ENCODE data around the gene KATNAL1. TPM values are rescaled to one million over a fixed set of nuclear protein-coding genes. Genes with fewer than 3 reads are reported as not detected.

The KATNAL1 gene
- total RNA-seq, 1 donor from 2014 or later, result 36.2 TPM

GRCh38 chr13:30353471-30354215, 46.3 kb upstream of the KATNAL1 start:
- Mint-ChIP-seq H3K36me3 (ENCODE audit: low read depth) (peaks cover 6% of the 10 kb centered on the region), H3K4me3 (ENCODE audit: unreplicated experiment) (no peak overlapping the region), H3K27me3 (ENCODE audit: low read depth) (no peaks in the 10 kb centered on the region), H3K27ac (ENCODE audit: unreplicated experiment) (no peak overlapping the region), H3K9me3 (ENCODE audit: low read depth) (peaks cover 15% of the 10 kb centered on the region), H3K4me1 (ENCODE audit: low read depth) (peaks cover 2% of the 10 kb centered on the region)
- no peak for DNase-seq (ENCODE audit: low spot score)
- TF ChIP-seq, protein P1, sequence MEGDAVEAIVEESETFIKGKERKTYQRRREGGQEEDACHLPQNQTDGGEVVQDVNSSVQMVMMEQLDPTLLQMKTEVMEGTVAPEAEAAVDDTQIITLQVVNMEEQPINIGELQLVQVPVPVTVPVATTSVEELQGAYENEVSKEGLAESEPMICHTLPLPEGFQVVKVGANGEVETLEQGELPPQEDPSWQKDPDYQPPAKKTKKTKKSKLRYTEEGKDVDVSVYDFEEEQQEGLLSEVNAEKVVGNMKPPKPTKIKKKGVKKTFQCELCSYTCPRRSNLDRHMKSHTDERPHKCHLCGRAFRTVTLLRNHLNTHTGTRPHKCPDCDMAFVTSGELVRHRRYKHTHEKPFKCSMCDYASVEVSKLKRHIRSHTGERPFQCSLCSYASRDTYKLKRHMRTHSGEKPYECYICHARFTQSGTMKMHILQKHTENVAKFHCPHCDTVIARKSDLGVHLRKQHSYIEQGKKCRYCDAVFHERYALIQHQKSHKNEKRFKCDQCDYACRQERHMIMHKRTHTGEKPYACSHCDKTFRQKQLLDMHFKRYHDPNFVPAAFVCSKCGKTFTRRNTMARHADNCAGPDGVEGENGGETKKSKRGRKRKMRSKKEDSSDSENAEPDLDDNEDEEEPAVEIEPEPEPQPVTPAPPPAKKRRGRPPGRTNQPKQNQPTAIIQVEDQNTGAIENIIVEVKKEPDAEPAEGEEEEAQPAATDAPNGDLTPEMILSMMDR (IDR thresholded peaks at IDR 0.05), result no peak

GRCh38 chr13:30353060-30353459, 45.7 kb upstream of the KATNAL1 start:
- Mint-ChIP-seq H3K27ac (ENCODE audit: unreplicated experiment) (no peak overlapping the region), H3K4me3 (ENCODE audit: unreplicated experiment) (no peak overlapping the region), H3K4me1 (ENCODE audit: low read depth) (peaks cover 2% of the 10 kb centered on the region), H3K36me3 (ENCODE audit: low read depth) (peaks cover 6% of the 10 kb centered on the region), H3K27me3 (ENCODE audit: low read depth) (no peaks in the 10 kb centered on the region), H3K9me3 (ENCODE audit: low read depth) (peaks cover 15% of the 10 kb centered on the region)
- TF ChIP-seq, protein P1 (IDR thresholded peaks at IDR 0.05), result no peak
- DNase-seq (ENCODE audit: low spot score), result no peak

DNA sequence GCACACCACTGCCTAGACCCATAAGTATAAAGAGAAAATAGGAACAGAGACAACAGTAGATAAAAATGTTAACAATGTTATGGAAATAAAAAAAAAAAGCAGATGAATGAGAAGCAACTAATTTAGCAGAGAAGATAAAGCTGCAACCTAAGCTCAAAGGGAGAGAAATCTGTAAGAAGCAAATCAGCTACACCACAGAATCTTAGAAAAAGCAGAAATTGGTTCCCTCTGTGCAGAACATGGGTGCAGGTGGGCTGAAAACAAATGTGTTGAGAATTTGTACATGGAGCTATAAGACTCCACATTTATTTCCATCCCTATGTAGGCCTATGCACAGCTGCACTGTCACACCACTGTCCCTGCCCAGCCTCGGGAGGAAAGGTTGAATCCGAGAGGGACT, 44.8 kb upstream of the KATNAL1 start:
- peaks cover 15% of the 10 kb centered on the region for H3K9me3 Mint-ChIP-seq (ENCODE audit: low read depth)
- peaks cover 2% of the 10 kb centered on the region for H3K4me1 Mint-ChIP-seq (ENCODE audit: low read depth)
- H3K27me3 Mint-ChIP-seq (ENCODE audit: low read depth), result no peaks in the 10 kb centered on the region
- H3K27ac Mint-ChIP-seq (ENCODE audit: unreplicated experiment), result no peak overlapping the region
- H3K4me3 Mint-ChIP-seq (ENCODE audit: unreplicated experiment), result no peak overlapping the region
- peaks cover 6% of the 10 kb centered on the region for H3K36me3 Mint-ChIP-seq (ENCODE audit: low read depth)
- DNase-seq (ENCODE audit: low spot score), result no peak
- TF ChIP-seq, protein P1 (IDR thresholded peaks at IDR 0.05), result no peak

DNA sequence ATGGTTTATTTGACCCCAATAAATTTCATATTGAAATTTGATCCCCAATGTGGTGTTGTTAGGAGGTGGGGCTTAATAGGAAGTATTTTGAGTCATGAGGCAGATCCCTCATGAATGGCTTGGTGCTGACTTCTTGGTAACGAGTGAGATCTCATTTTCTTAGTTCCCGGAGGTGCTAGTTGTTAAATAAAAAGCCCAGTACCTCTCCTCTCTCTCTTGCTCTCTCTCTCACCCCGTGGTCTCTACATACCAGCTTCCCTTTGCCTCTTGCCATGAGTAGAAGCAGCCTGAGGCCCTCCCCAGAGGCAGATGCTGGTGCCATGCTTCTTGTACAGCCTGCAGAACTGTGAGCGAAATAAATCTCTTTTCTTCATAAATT, 39.4 kb upstream of the KATNAL1 start:
- TF ChIP-seq, protein P1 (IDR thresholded peaks at IDR 0.05), result no peak
- H3K36me3 Mint-ChIP-seq (ENCODE audit: low read depth), result no peaks in the 10 kb centered on the region
- no peak overlapping the region for H3K27ac Mint-ChIP-seq (ENCODE audit: unreplicated experiment)
- DNase-seq (ENCODE audit: low spot score), result no peak
- no peaks in the 10 kb centered on the region for H3K27me3 Mint-ChIP-seq (ENCODE audit: low read depth)
- H3K9me3 Mint-ChIP-seq (ENCODE audit: low read depth), result peaks cover under 1% of the 10 kb centered on the region
- no peak overlapping the region for H3K4me3 Mint-ChIP-seq (ENCODE audit: unreplicated experiment)
- peaks cover 10% of the 10 kb centered on the region for H3K4me1 Mint-ChIP-seq (ENCODE audit: low read depth)

DNA sequence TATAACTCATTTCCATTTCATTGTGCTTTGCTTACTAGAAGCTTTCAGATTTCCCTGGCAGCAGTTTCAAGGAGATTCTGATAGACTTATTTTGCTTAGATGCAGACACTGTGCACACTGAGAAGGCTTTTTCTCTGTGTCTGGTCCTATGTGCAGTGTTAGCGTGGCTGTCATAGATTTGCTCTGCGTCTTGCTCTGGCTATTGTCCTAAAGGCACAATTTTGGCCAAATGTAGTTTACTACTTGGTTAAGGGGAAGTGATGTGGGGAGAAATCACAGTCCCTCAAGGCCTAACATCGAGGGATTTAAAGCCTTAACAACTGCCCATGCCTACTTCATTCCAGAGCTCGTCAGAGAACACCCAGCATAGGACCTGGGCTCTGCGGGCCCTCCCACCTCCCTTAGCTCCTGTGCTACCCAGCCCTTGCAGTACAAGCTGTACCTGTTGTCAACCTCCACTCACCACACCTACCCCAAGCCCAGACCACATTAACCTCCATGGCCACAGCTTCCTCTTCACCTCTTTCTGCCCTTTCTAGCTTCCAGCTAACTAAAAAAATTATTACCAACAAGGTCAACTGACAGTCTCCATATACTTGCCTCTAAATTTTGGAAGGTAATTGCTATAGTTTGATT, 38.9 kb upstream of the KATNAL1 start:
- Mint-ChIP-seq H3K36me3 (ENCODE audit: low read depth) (no peaks in the 10 kb centered on the region), H3K4me3 (ENCODE audit: unreplicated experiment) (no peak overlapping the region), H3K27me3 (ENCODE audit: low read depth) (no peaks in the 10 kb centered on the region), H3K27ac (ENCODE audit: unreplicated experiment) (no peak overlapping the region), H3K9me3 (ENCODE audit: low read depth) (no peaks in the 10 kb centered on the region), H3K4me1 (ENCODE audit: low read depth) (peaks cover 14% of the 10 kb centered on the region)
- TF ChIP-seq, protein P1 (IDR thresholded peaks at IDR 0.05), result no peak
- DNase-seq (ENCODE audit: low spot score), result no peak
